GM19328 (cell line): ENCODE measurements around the gene EFCC1.

Source experiments
- ATAC-seq: cut with Tn5 transposase; IDR thresholded peaks from one replicate; pipeline ENCODE4 v1.9.1; 2021; ENCODE audit warnings: mild to moderate bottlenecking, moderate library complexity; ENCODE audit not compliant: unreplicated experiment

Gene EFCC1

GRCh38 chr3:128994173-128994512 is 7.0 kb upstream of the EFCC1 start:
- ATAC-seq = no peak

- no peak for ATAC-seq
These were observed 6.2 kb upstream of the EFCC1 start for GRCh38 chr3:128994581-128995546.

GRCh38 chr3:128995737-128996136 is 5.4 kb upstream of the EFCC1 start:
- no peak for ATAC-seq

GRCh38 chr3:128996200-128996599 is 4.9 kb upstream of the EFCC1 start:
- ATAC-seq = no peak

GRCh38 chr3:128996726-128997125 is 4.4 kb upstream of the EFCC1 start:
- no peak for ATAC-seq

- ATAC-seq = no peak
These were observed 3.5 kb upstream of the EFCC1 start for GRCh38 chr3:128997486-128998133.

GRCh38 chr3:128998561-128998960 is 2.5 kb upstream of the EFCC1 start:
- no peak for ATAC-seq

- ATAC-seq = no peak
These were observed 2.0 kb upstream of the EFCC1 start for GRCh38 chr3:128999102-128999501.

GRCh38 chr3:129000742-129001100 is 383 bp upstream of the EFCC1 start:
- ATAC-seq = no peak

- no peak for ATAC-seq
These were observed 885 bp downstream of the EFCC1 start for GRCh38 chr3:129001806-129002572.

GRCh38 chr3:129002573-129003569 is 1.8 kb downstream of the EFCC1 start:
- ATAC-seq = no peak

- ATAC-seq = no peak
These were observed 2.5 kb downstream of the EFCC1 start for GRCh38 chr3:129003578-129004112.

GRCh38 chr3:129004639-129005295 is 3.7 kb downstream of the EFCC1 start:
- no peak for ATAC-seq

GRCh38 chr3:129005526-129006303 is 4.6 kb downstream of the EFCC1 start:
- ATAC-seq = no peak

GRCh38 chr3:129006864-129007263 is 5.8 kb downstream of the EFCC1 start:
- ATAC-seq = no peak

GRCh38 chr3:129007792-129008191 is 6.7 kb downstream of the EFCC1 start:
- ATAC-seq = no peak

GRCh38 chr3:129009266-129009665 is 8.2 kb downstream of the EFCC1 start:
- no peak for ATAC-seq

GRCh38 chr3:129010310-129010956 is 9.3 kb downstream of the EFCC1 start:
- no peak for ATAC-seq
